HepG2 (cell line): ENCODE results near the gene ATP6V0E2. TPM values are rescaled to one million over a fixed set of nuclear protein-coding genes. Genes with fewer than 3 reads are reported as not detected.

Experiments used
- CAMTA2 ChIP-seq: sonication (generic); formaldehyde crosslinking; IDR thresholded peaks from 2 replicates; pipeline ENCODE4 v1.4.0; 2020; ENCODE audit warnings: mild to moderate bottlenecking, missing genetic modification reagents, borderline replicate concordance
- DNMT1 ChIP-seq: sonication (generic); formaldehyde crosslinking; IDR thresholded peaks from 2 replicates; pipeline ENCODE4 v1.5.1; 2020; ENCODE audit warnings: mild to moderate bottlenecking, missing genetic modification reagents
- E2F2 ChIP-seq: sonication (generic); formaldehyde crosslinking; IDR thresholded peaks from 2 replicates; pipeline ENCODE4 v1.4.0; 2020; ENCODE audit warnings: missing genetic modification reagents, borderline replicate concordance
- FLYWCH1 ChIP-seq: sonication (generic); formaldehyde crosslinking; IDR thresholded peaks from 2 replicates; pipeline ENCODE4 v1.8.1; 2023; ENCODE audit warnings: mild to moderate bottlenecking, missing genetic modification reagents
- MAFF ChIP-seq: IDR thresholded peaks from 2 replicates; pipeline ENCODE4 v1.6.1; 2011; ENCODE audit warnings: low read depth, low read length, improper control_type of control experiment
- MEIS1 ChIP-seq: sonication (generic); formaldehyde crosslinking; IDR thresholded peaks from 2 replicates; pipeline ENCODE4 v1.9.0; 2021; ENCODE audit warnings: mild to moderate bottlenecking, missing genetic modification reagents, moderate library complexity, borderline replicate concordance
- NR3C1 ChIP-seq: sonication (generic); formaldehyde crosslinking; IDR thresholded peaks from 2 replicates; pipeline ENCODE4 v1.4.0; 2020; ENCODE audit warnings: missing genetic modification reagents
- RBFOX2 ChIP-seq: fragments of 200-400 bp; formaldehyde crosslinking; IDR thresholded peaks from 2 replicates; pipeline ENCODE4 v1.6.1; 2017; ENCODE audit warnings: low read depth, mild to moderate bottlenecking, low read length
- SIN3B ChIP-seq: fragments of 150-350 bp; IDR thresholded peaks from 2 replicates; pipeline ENCODE4 v1.6.1; 2014; ENCODE audit warnings: low read length
- TARDBP ChIP-seq: sonication (generic); formaldehyde crosslinking; IDR thresholded peaks from 2 replicates; pipeline ENCODE4 v1.8.0; 2022; ENCODE audit warnings: mild to moderate bottlenecking, missing genetic modification reagents
- TP53 ChIP-seq: sonication (generic); formaldehyde crosslinking; conservative IDR thresholded peaks from 2 replicates; pipeline ENCODE4 v1.4.0; 2020; ENCODE audit warnings: missing genetic modification reagents
- U2AF1 ChIP-seq: fragments of 200-400 bp; formaldehyde crosslinking; optimal IDR thresholded peaks from 2 replicates; pipeline ENCODE3; 2017; ENCODE audit warnings: mild to moderate bottlenecking, low read depth, low read length
- ZNF207 ChIP-seq: fragments of 450-650 bp; IDR thresholded peaks from 2 replicates; pipeline ENCODE4 v1.6.1; 2016; ENCODE audit warnings: antibody characterized with exemption, borderline replicate concordance
- ZNF232 ChIP-seq: sonication (generic); formaldehyde crosslinking; IDR thresholded peaks from 2 replicates; pipeline ENCODE4 v1.4.0; 2020; ENCODE audit warnings: missing genetic modification reagents, borderline replicate concordance
- ZNF260 ChIP-seq: sonication (generic); formaldehyde crosslinking; IDR thresholded peaks from 2 replicates; pipeline ENCODE4 v1.4.0; 2020; ENCODE audit warnings: missing genetic modification reagents, low read depth, mild to moderate bottlenecking, borderline replicate concordance
- ZNF674 ChIP-seq: sonication (generic); formaldehyde crosslinking; IDR thresholded peaks from 2 replicates; pipeline ENCODE4 v1.5.0; 2020; ENCODE audit warnings: low read depth, mild to moderate bottlenecking, missing genetic modification reagents
- ZNF710 ChIP-seq: sonication (generic); formaldehyde crosslinking; IDR thresholded peaks from 2 replicates; pipeline ENCODE4 v1.5.0; 2020; ENCODE audit warnings: mild to moderate bottlenecking, missing genetic modification reagents, borderline replicate concordance
- ZNF782 ChIP-seq: sonication (generic); formaldehyde crosslinking; IDR thresholded peaks from 2 replicates; pipeline ENCODE4 v1.4.0; 2020; ENCODE audit warnings: missing genetic modification reagents, mild to moderate bottlenecking, borderline replicate concordance
- ZNF879 ChIP-seq: sonication (generic); formaldehyde crosslinking; IDR thresholded peaks from 2 replicates; pipeline ENCODE4 v1.8.1; 2023; ENCODE audit warnings: missing genetic modification reagents
- polyA plus RNA-seq, 8 experiments: library from polyadenylated mRNA; depleted of rRNA in 3 of 8; stranded (reverse) in 7 of 8; unstranded in 1 of 8; fragments of >200 nt; fragmentation: Illumina TruSeq in 4 of 8; extraction: Trizol in 4 of 8; gene quantifications; 2 replicates each; pipeline versions ENCODE4 v1.2.1 to v1.2.3, GENCODE V29; 2011 to 2016; ENCODE audit warnings: low read depth in 4 of 8, missing spikeins in 1 of 8, mixed read lengths in 1 of 8; ENCODE audit not compliant: insufficient read depth in 1 of 8
- total RNA-seq, 5 experiments: library from RNA; depleted of rRNA; stranded (reverse); fragments of >200 nt; fragmentation: Illumina TruSeq; extraction: Trizol; gene quantifications; 2 replicates each; pipeline ENCODE4 v1.2.3, GENCODE V29; 2016; ENCODE audit warnings: low read depth in 1 of 5
- TF ChIP-seq, protein P1 (sequence below): sonication (generic); formaldehyde crosslinking; conservative IDR thresholded peaks from 2 replicates; pipeline ENCODE4 v1.8.1; 2023; ENCODE audit warnings: missing genetic modification reagents
- TF ChIP-seq, protein P2 (sequence below): sonication (generic); formaldehyde crosslinking; conservative IDR thresholded peaks from 2 replicates; pipeline ENCODE4 v1.4.0; 2020; ENCODE audit warnings: missing genetic modification reagents
- TF ChIP-seq, protein P3 (sequence below): sonication (generic); formaldehyde crosslinking; IDR thresholded peaks from 2 replicates; pipeline ENCODE4 v1.4.0; 2020; ENCODE audit warnings: low read depth, mild to moderate bottlenecking, missing genetic modification reagents

Gene ATP6V0E2
- total and polyA plus RNA-seq, 2 of the 13 experiments (the other 11 are each of a cell fraction or from before 2014, with no cell fraction given): 36.8 to 203 TPM

- TF ChIP-seq ZNF207 (no peak), MAFF (no peak), ZNF710 (CRISPR knock-in tag) (peak; percentile 74; the same call in 1 of the 2 replicates), MEIS1 (peak; percentile 16; the same call in 1 of the 2 replicates), SIN3B (no peak), TP53 (0 out of 2 replicates have a peak, but pooled peaks have one; percentile 23), TARDBP (CRISPR knock-in tag) (no peak), FLYWCH1 (no peak), ZNF674 (CRISPR knock-in tag) (no peak; the same call in 1 of the 2 replicates), CAMTA2 (CRISPR knock-in tag) (peak; percentile 82; the same call in 1 of the 2 replicates), ZNF782 (peak; percentile 65; the same call in 1 of the 2 replicates), E2F2 (CRISPR knock-in tag) (0 out of 2 replicates have a peak, but pooled peaks have one; percentile 47), ZNF260 (CRISPR knock-in tag) (no peak), U2AF1 (no peak), RBFOX2 (peak; percentile 85), ZNF879 (CRISPR knock-in tag) (0 out of 2 replicates have a peak, but pooled peaks have one; percentile 32), DNMT1 (CRISPR knock-in tag) (no peak), ZNF232 (CRISPR knock-in tag) (0 out of 2 replicates have a peak, but pooled peaks have one; percentile 53), NR3C1 (CRISPR knock-in tag) (no peak)
- TF ChIP-seq, protein P1, sequence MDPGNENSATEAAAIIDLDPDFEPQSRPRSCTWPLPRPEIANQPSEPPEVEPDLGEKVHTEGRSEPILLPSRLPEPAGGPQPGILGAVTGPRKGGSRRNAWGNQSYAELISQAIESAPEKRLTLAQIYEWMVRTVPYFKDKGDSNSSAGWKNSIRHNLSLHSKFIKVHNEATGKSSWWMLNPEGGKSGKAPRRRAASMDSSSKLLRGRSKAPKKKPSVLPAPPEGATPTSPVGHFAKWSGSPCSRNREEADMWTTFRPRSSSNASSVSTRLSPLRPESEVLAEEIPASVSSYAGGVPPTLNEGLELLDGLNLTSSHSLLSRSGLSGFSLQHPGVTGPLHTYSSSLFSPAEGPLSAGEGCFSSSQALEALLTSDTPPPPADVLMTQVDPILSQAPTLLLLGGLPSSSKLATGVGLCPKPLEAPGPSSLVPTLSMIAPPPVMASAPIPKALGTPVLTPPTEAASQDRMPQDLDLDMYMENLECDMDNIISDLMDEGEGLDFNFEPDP (CRISPR knock-in tag): no peak
- TF ChIP-seq, protein P2, sequence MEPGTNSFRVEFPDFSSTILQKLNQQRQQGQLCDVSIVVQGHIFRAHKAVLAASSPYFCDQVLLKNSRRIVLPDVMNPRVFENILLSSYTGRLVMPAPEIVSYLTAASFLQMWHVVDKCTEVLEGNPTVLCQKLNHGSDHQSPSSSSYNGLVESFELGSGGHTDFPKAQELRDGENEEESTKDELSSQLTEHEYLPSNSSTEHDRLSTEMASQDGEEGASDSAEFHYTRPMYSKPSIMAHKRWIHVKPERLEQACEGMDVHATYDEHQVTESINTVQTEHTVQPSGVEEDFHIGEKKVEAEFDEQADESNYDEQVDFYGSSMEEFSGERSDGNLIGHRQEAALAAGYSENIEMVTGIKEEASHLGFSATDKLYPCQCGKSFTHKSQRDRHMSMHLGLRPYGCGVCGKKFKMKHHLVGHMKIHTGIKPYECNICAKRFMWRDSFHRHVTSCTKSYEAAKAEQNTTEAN: 0 out of 2 replicates have a peak, but pooled peaks have one; percentile 26
- TF ChIP-seq, protein P3, sequence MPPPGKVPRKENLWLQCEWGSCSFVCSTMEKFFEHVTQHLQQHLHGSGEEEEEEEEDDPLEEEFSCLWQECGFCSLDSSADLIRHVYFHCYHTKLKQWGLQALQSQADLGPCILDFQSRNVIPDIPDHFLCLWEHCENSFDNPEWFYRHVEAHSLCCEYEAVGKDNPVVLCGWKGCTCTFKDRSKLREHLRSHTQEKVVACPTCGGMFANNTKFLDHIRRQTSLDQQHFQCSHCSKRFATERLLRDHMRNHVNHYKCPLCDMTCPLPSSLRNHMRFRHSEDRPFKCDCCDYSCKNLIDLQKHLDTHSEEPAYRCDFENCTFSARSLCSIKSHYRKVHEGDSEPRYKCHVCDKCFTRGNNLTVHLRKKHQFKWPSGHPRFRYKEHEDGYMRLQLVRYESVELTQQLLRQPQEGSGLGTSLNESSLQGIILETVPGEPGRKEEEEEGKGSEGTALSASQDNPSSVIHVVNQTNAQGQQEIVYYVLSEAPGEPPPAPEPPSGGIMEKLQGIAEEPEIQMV (CRISPR knock-in tag): no peak
These were observed 338 bp downstream of the ATP6V0E2 start (continued) for GRCh38 chr7:149873970-149874643.
